Gastroesophageal sphincter (tissue), 4 donors: ENCODE measurements around the gene PRKRIP1. TPM values are rescaled to one million over a fixed set of nuclear protein-coding genes. Genes with fewer than 3 reads are reported as not detected.
A peak's percentile ranks its signal among the peaks of the same experiment; 100 is the strongest.

ENCODE experiments used
- ATAC-seq: fragments of 150-250 bp; one replicate; pipeline ENCODE4 v1.9.1; 2016; ENCODE audit warnings: mild to moderate bottlenecking, moderate library complexity
- H3K27ac ChIP-seq, 4 donors: fragments of 200-600 bp; sonication (generic) in 3 of 4; 1 replicate in 3 of 4; 2 replicates in 1 of 4; pipeline ENCODE4 v1.5.1; 2016 to 2019
- H3K27me3 ChIP-seq: fragments of 200-600 bp; sonication (generic); one replicate; pipeline ENCODE4 v1.5.1; 2019
- H3K36me3 ChIP-seq, 2 donors: fragments of 200-600 bp; sonication (generic); one replicate each; pipeline ENCODE4 v1.5.1; 2019; ENCODE audit warnings: control low read depth in 1 of 2
- H3K4me1 ChIP-seq, 3 donors: fragments of 200-600 bp; sonication (generic); 1 replicate in 2 of 3; 2 replicates in 1 of 3; pipeline ENCODE4 v1.5.1; 2016 to 2019; ENCODE audit warnings: control low read depth in 2 of 3
- H3K4me3 ChIP-seq, 2 donors: fragments of 200-600 bp; sonication (generic); one replicate each; pipeline ENCODE4 v1.5.1; 2019; ENCODE audit warnings: mild to moderate bottlenecking in 1 of 2, moderate library complexity in 1 of 2
- H3K9me3 ChIP-seq, 3 donors: fragments of 200-600 bp; sonication (generic); one replicate each; pipeline ENCODE4 v1.5.1; 2017 to 2019; ENCODE audit warnings: control low read depth in 2 of 3
- EP300 ChIP-seq: sonication (generic); formaldehyde crosslinking; IDR thresholded peaks from one replicate; pipeline ENCODE4 v1.6.1; 2017; ENCODE audit warnings: antibody characterized with exemption, mild to moderate bottlenecking
- POLR2A ChIP-seq, 2 donors: fragments of 450-650 bp; IDR thresholded peaks; one replicate each; pipeline ENCODE4 v1.6.1; 2017; ENCODE audit warnings: antibody characterized with exemption in 2 of 2, mild to moderate bottlenecking in 2 of 2, moderate library complexity in 1 of 2
- POLR2AphosphoS5 ChIP-seq: sonication (generic); formaldehyde crosslinking; IDR thresholded peaks from one replicate; pipeline ENCODE4 v1.6.1; 2017; ENCODE audit warnings: antibody characterized with exemption
- WGBS, 2 donors: methylation state at CpG; one replicate each; pipeline ENCODE4 v1.1.5; 2018; ENCODE audit warnings: low coverage in 1 of 2; 5-methylcytosine and 5-hydroxymethylcytosine counted together
- total RNA-seq, 4 donors: library from RNA; depleted of rRNA; stranded (reverse); fragments of >200 nt; gene quantifications; one replicate each; pipeline ENCODE4 v1.1.0, GENCODE V29; 2016
- TF ChIP-seq, protein P1 (sequence below), 4 experiments: fragments of 200-600 bp in 2 of 4; fragments of 450-650 bp in 2 of 4; sonication (generic) in 1 of 4; IDR thresholded peaks; one replicate each; pipeline ENCODE4 v1.5.1; 2017 to 2019; ENCODE audit warnings: antibody characterized with exemption in 4 of 4, mild to moderate bottlenecking in 2 of 4, moderate library complexity in 2 of 4

PRKRIP1 gene
- total RNA-seq, 4 donors from 2014 or later, result 11.7 to 48.7 (median 24.4) TPM

DNA sequence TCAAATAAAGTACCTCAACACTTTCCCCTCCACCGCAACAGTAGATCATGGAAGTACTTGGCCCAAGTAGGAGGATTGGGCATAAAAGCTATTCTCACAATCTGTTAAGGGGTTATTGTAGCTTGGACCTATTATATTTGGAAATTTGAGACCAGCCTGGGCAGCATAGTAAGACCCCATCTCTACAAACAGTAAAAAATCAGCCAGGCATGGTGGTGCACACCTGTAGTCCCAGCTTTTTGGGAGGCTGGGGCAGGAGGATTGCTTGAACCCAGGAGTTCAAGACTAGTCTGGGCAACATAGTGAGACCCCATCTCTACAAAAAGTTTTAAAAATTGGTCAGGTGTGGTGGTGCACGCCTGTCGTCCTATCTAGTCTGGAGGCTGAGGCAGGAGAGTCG is 13.2 kb downstream of the PRKRIP1 start:
- TF ChIP-seq EP300 (no peak), POLR2A (IDR thresholded peaks at IDR 0.05) (no peak), POLR2AphosphoS5 (no peak)
- TF ChIP-seq, protein P1, sequence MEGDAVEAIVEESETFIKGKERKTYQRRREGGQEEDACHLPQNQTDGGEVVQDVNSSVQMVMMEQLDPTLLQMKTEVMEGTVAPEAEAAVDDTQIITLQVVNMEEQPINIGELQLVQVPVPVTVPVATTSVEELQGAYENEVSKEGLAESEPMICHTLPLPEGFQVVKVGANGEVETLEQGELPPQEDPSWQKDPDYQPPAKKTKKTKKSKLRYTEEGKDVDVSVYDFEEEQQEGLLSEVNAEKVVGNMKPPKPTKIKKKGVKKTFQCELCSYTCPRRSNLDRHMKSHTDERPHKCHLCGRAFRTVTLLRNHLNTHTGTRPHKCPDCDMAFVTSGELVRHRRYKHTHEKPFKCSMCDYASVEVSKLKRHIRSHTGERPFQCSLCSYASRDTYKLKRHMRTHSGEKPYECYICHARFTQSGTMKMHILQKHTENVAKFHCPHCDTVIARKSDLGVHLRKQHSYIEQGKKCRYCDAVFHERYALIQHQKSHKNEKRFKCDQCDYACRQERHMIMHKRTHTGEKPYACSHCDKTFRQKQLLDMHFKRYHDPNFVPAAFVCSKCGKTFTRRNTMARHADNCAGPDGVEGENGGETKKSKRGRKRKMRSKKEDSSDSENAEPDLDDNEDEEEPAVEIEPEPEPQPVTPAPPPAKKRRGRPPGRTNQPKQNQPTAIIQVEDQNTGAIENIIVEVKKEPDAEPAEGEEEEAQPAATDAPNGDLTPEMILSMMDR (IDR thresholded peaks at IDR 0.05), result no peak
- Histone ChIP-seq H3K4me3 (no peak overlapping the region), H3K36me3 (peaks cover 0 to 100% of the 10 kb centered on the region in 2 donors), H3K9me3 (peaks cover 0 to 6% (median 0%) of the 10 kb centered on the region in 3 donors), H3K4me1 (peaks cover 0 to 15% (median 0%) of the 10 kb centered on the region in 3 donors), H3K27ac (no peak overlapping the region), H3K27me3 (no peaks in the 10 kb centered on the region)
- ATAC-seq, result no peak
- 96 to 100% methylated on average over 4 of the region's 4 CpGs for WGBS, 2 donors

DNA sequence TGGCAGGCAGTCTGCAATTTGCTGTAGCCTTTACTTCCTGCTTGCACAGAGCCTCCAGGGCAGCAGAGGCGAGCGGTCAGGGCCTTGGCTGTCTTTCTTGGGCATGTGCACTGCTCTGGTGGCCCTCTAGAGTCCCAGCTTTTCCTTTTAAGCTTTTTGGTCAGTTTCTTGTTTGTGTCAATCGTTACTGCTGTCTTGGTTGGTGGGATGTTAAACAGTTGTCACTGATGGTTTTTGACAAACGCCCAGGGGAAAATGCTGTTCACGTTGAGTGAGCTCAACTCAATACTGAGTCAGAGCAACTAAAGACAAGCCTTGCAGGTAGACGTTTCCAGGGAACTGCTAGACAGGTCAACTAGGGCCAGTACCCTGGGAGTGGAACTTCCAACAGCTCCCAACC is 14.0 kb downstream of the PRKRIP1 start:
- TF ChIP-seq EP300 (no peak), POLR2AphosphoS5 (no peak), POLR2A (IDR thresholded peaks at IDR 0.05) (no peak)
- TF ChIP-seq, protein P1 (IDR thresholded peaks at IDR 0.05), result no peak
- Histone ChIP-seq H3K27ac (no peak overlapping the region), H3K36me3 (peaks cover 0 to 100% of the 10 kb centered on the region in 2 donors), H3K9me3 (peaks cover 0 to 6% (median 0%) of the 10 kb centered on the region in 3 donors), H3K27me3 (no peaks in the 10 kb centered on the region), H3K4me1 (peaks cover 0 to 15% (median 0%) of the 10 kb centered on the region in 3 donors), H3K4me3 (no peak overlapping the region)
- no peak for ATAC-seq
- 78% methylated on average over 3 of the region's 6 CpGs; no CpG with 5 or more reads in 1 of the 2 donors for WGBS, 2 donors

DNA sequence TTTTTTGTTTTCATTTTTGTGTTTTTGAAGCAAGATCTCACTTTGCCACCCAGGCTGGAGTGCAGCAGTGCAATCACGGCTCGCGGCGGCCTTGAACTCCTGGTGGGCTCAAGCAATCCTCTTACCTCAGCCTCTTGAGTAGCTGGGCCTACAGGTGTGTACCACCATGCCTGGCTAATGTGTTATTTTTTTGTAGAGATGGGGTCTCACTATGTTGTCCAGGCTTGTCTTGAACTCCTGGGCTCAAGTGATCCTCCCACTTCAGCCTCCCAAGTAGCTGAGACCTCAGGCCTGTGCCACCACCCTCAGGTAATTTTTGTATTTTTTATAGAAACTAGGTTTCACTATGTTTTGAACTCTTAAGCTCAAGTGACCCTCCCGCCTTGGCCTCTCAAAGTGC is 14.8 kb downstream of the PRKRIP1 start:
- no peak for ATAC-seq
- H3K27ac ChIP-seq, result no peak overlapping the region
- H3K4me1 ChIP-seq, result peaks cover 0 to 15% (median 0%) of the 10 kb centered on the region in 3 donors
- WGBS, 2 donors, result 96 to 100% methylated on average over 1 to 5 of the region's 5 CpGs
- TF ChIP-seq EP300, result no peak
- TF ChIP-seq POLR2AphosphoS5, result no peak
- TF ChIP-seq, protein P1 (IDR thresholded peaks at IDR 0.05), result no peak
- no peak for TF ChIP-seq POLR2A (IDR thresholded peaks at IDR 0.05)
- H3K36me3 ChIP-seq, result peaks cover 0 to 100% of the 10 kb centered on the region in 2 donors
- no peaks in the 10 kb centered on the region for H3K27me3 ChIP-seq
- no peak overlapping the region for H3K4me3 ChIP-seq
- peaks cover 0 to 6% (median 0%) of the 10 kb centered on the region in 3 donors for H3K9me3 ChIP-seq

DNA sequence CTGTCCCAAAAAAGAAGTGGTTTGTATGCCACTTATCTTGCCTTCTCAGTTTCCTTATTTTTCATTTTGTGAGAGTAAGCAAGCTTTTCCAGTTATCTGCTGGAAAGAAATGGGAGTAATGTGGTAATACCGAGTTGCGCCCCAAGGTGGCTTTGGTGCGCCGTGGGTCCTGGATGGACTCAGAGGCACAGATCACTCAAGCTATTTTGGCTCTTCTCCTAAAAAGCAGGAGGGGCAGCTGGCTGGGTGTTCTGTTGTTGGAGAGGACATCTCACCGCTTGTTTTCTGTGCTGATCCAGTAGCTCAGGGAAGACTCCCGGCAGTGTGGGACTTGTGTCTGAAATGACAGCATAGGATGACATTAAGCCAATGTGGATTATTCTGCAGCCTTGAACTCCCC is 16.4 kb downstream of the PRKRIP1 start:
- H3K4me3 ChIP-seq, result no peak overlapping the region
- peaks cover 0 to 100% of the 10 kb centered on the region in 2 donors for H3K36me3 ChIP-seq
- no peak overlapping the region for H3K27ac ChIP-seq
- 32 to 35% methylated on average over 2 to 3 of the region's 6 CpGs for WGBS, 2 donors
- no peaks in the 10 kb centered on the region for H3K27me3 ChIP-seq
- H3K4me1 ChIP-seq, result peaks cover 0 to 15% (median 0%) of the 10 kb centered on the region in 3 donors
- ATAC-seq, result peak; percentile 66
- peaks cover 0 to 6% (median 0%) of the 10 kb centered on the region in 3 donors for H3K9me3 ChIP-seq
- TF ChIP-seq, protein P1 (IDR thresholded peaks at IDR 0.05), result peak in 3 of 4 experiments; percentile 12 to 47 (median 41)
- no peak for TF ChIP-seq EP300

DNA sequence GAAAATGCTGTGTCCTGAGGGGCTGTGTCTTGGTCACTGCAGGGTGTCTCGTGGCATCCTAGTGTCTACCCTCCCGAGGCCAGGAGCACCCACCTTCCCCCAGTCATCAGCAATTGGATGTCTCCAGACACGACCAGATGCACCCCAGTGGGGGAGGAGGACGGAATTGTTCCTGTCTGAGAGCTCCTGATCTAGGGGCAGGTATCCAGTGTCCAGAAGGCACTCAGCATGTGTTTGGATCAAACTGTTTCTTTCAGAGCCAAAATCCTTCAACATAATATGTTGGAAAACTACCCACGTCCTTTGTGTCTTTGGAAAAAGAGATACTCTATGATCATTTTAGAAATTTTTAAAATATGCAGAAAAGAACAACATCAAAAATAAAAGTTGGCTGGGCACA is 16.9 kb downstream of the PRKRIP1 start:
- peaks cover 0 to 100% of the 10 kb centered on the region in 2 donors for H3K36me3 ChIP-seq
- WGBS, 2 donors, result 0 to 58% methylated on average over 1 of the region's 5 CpGs
- TF ChIP-seq EP300, result no peak
- TF ChIP-seq POLR2AphosphoS5, result no peak
- TF ChIP-seq, protein P1 (IDR thresholded peaks at IDR 0.05), result no peak
- no peak for TF ChIP-seq POLR2A (IDR thresholded peaks at IDR 0.05)
- H3K27ac ChIP-seq, result no peak overlapping the region
- no peak overlapping the region for H3K4me3 ChIP-seq
- no peak for ATAC-seq
- peaks cover 0 to 6% (median 0%) of the 10 kb centered on the region in 3 donors for H3K9me3 ChIP-seq
- no peaks in the 10 kb centered on the region for H3K27me3 ChIP-seq
- H3K4me1 ChIP-seq, result peaks cover 0 to 15% (median 0%) of the 10 kb centered on the region in 3 donors
